Right atrium auricular region (tissue), 2 donors: ENCODE data around the gene DCAF6. TPM values are rescaled to one million over a fixed set of nuclear protein-coding genes. Genes with fewer than 3 reads are reported as not detected.

Source experiments
- DNase-seq: peaks from one replicate; pipeline ENCODE4 v3.0.0-alpha.2; 2019; ENCODE audit warnings: low spot score
- H3K27ac ChIP-seq, 2 donors: fragments of 200-600 bp; sonication (generic); 1 replicate in 1 of 2; 2 replicates in 1 of 2; pipeline ENCODE4 v1.5.1; 2016 to 2019
- H3K27me3 ChIP-seq, 2 donors: fragments of 200-600 bp; sonication (generic); one replicate each; pipeline versions ENCODE4 v1.5.1 to v1.6.0; 2017 to 2019
- H3K36me3 ChIP-seq: fragments of 200-600 bp; sonication (generic); one replicate; pipeline ENCODE4 v1.5.1; 2016
- H3K4me1 ChIP-seq, 2 donors: fragments of 200-600 bp; sonication (generic); one replicate each; pipeline versions ENCODE4 v1.5.1 to v1.6.0; 2017 to 2019
- H3K4me3 ChIP-seq, 2 donors: fragments of 200-600 bp; sonication (generic); 1 replicate in 1 of 2; 2 replicates in 1 of 2; pipeline ENCODE4 v1.5.1; 2017 to 2019; ENCODE audit warnings: mild to moderate bottlenecking in 1 of 2, moderate library complexity in 1 of 2
- H3K9me3 ChIP-seq, 2 donors: fragments of 200-600 bp; sonication (generic); one replicate each; pipeline ENCODE4 v1.5.1; 2019
- CTCF ChIP-seq, 2 donors: fragments of 200-600 bp; sonication (generic); IDR thresholded peaks; one replicate each; pipeline ENCODE4 v1.5.1; 2019; ENCODE audit warnings: antibody characterized with exemption in 2 of 2
- total RNA-seq, 2 donors: library from RNA; depleted of rRNA; stranded (reverse); fragments of >200 nt; gene quantifications; one replicate each; pipeline ENCODE4 v1.1.0, GENCODE V29; 2016

Gene DCAF6
- total RNA-seq, 2 donors from 2014 or later: 126 to 161 TPM

GRCh38 chr1:168092566-168093355 lies 156.3 kb downstream of the DCAF6 start:
- Histone ChIP-seq H3K4me3 (no peak overlapping the region), H3K27ac (no peak overlapping the region), H3K9me3 (no peaks in the 10 kb centered on the region), H3K36me3 (no peaks in the 10 kb centered on the region), H3K27me3 (no peaks in the 10 kb centered on the region), H3K4me1 (peaks cover 0 to 5% of the 10 kb centered on the region in 2 donors)
- peak in 1 of 2 donors; percentile 50 for TF ChIP-seq CTCF (IDR thresholded peaks at IDR 0.05)
- DNase-seq: peak; percentile 54

DNA sequence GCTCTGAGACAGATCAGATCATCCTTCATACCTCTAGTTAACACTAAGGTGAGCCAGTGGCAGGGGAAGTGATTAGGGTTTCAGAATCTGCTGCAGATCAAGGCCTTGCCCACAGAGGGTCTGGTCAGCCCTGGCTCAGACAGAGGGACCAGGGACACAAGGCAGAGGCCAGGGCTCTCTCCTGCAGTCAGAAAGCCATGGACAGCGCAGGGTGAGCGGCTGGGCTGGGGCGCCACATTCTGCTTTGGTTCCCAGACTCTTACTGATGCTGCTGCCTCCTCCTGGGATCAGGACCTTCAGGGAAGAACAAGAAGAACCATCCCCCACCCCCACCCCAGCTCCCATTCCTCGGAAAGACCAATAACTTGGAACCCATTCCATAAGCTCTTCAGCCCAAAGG lies 157.1 kb downstream of the DCAF6 start:
- H3K9me3 ChIP-seq: no peaks in the 10 kb centered on the region
- DNase-seq: peak; percentile 48
- no peak for TF ChIP-seq CTCF (IDR thresholded peaks at IDR 0.05)
- peaks cover 0 to 5% of the 10 kb centered on the region in 2 donors for H3K4me1 ChIP-seq
- no peak overlapping the region for H3K4me3 ChIP-seq
- no peaks in the 10 kb centered on the region for H3K27me3 ChIP-seq
- no peaks in the 10 kb centered on the region for H3K36me3 ChIP-seq
- H3K27ac ChIP-seq: no peak overlapping the region

DNA sequence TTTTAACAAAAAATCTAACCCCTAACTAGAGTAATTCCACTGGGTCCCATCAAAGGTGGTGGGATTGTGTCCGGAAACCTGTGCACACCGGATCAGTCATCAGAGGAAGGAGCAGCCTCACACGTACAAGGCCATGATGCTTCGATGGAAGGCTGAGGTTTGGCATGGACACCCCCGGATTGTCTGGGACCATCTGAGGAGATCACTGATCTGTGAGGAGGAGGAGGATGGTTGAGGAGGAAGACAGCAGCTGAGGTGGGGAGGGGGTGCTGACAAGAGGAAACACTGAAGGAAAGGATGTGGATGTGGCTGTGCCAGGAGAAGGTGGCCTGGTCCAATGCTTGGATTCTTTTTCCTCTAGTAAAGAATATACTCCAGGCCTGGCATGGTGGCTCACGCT lies 159.0 kb downstream of the DCAF6 start:
- H3K27me3 ChIP-seq: no peaks in the 10 kb centered on the region
- peaks cover 0 to 5% of the 10 kb centered on the region in 2 donors for H3K4me1 ChIP-seq
- no peak for TF ChIP-seq CTCF (IDR thresholded peaks at IDR 0.05)
- peak; percentile 26 for DNase-seq
- no peak overlapping the region for H3K4me3 ChIP-seq
- no peaks in the 10 kb centered on the region for H3K36me3 ChIP-seq
- no peaks in the 10 kb centered on the region for H3K9me3 ChIP-seq
- H3K27ac ChIP-seq: no peak overlapping the region

DNA sequence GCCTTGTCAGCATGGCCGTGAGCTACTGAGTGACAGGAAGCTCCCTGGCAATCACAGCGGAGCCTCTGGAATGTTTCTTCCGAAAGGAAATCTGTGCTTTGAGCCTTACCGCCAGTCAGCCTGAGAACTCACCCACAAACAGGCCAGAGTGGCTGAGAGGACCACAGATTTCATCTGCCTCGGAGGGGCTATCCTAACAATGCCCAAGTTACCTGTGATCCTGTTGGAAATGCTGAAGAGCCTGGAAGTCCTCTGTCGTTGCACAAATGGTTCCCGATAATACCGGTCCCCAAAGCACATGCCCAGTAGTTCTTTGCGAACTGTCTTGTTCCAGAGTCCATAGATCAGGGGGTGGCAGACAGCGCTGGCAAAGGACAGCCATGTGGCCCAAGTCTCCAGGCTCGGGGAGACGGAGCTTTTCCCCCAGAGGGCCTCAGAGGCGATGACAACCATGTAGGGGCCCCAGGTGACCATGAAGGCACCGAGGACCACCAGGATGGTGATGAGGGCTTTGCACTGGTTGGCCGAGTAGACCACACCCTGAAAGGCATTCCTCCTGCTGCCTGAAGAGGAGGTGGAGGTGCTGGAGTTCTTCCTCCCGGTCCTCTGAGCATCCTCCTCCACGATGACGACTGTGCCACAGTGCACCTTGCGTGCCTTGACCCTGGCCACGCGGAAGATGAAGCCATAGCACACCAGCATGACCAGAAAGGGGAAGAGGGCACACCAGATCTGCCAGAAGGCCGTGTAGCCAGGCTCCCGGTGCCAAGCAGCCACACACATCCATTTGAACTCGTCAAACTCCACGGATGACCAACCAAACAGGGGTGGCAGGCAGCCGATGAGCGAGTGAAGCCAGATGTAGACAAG lies 160.0 kb downstream of the DCAF6 start:
- H3K4me3 ChIP-seq: no peak overlapping the region
- H3K4me1 ChIP-seq: peaks cover 0 to 5% of the 10 kb centered on the region in 2 donors
- H3K27ac ChIP-seq: no peak overlapping the region
- DNase-seq: peak; percentile 50
- no peaks in the 10 kb centered on the region for H3K27me3 ChIP-seq
- no peaks in the 10 kb centered on the region for H3K36me3 ChIP-seq
- TF ChIP-seq CTCF (IDR thresholded peaks at IDR 0.05): no peak
- no peaks in the 10 kb centered on the region for H3K9me3 ChIP-seq

GRCh38 chr1:168097921-168098528 lies 161.5 kb downstream of the DCAF6 start:
- TF ChIP-seq CTCF (IDR thresholded peaks at IDR 0.05): no peak
- H3K9me3 ChIP-seq: no peaks in the 10 kb centered on the region
- H3K27me3 ChIP-seq: no peaks in the 10 kb centered on the region
- DNase-seq: no peak
- peaks cover 0 to under 1% of the 10 kb centered on the region in 2 donors for H3K4me1 ChIP-seq
- no peak overlapping the region for H3K27ac ChIP-seq
- H3K36me3 ChIP-seq: no peaks in the 10 kb centered on the region
- H3K4me3 ChIP-seq: no peak overlapping the region
